K562 (cell line): ENCODE data around the gene C10orf71. TPM values are rescaled to one million over a fixed set of nuclear protein-coding genes. Genes with fewer than 3 reads are reported as not detected.

Experiments
- COPS2 ChIP-seq: fragments of 450-650 bp; conservative IDR thresholded peaks from 2 replicates; pipeline ENCODE4 v1.6.1; 2016; ENCODE audit warnings: mild to moderate bottlenecking, moderate library complexity
- ELK1 ChIP-seq: sonication (generic); formaldehyde crosslinking; IDR thresholded peaks from 2 replicates; pipeline ENCODE4 v1.8.1; 2022; ENCODE audit warnings: missing genetic modification reagents
- PYGO2 ChIP-seq: fragments of 450-650 bp; IDR thresholded peaks from 2 replicates; pipeline ENCODE4 v1.6.1; 2016; ENCODE audit warnings: mild to moderate bottlenecking, missing genetic modification characterization, moderate library complexity, missing compliant biosample characterization
- ZNF232 ChIP-seq: sonication (generic); formaldehyde crosslinking; IDR thresholded peaks from 2 replicates; pipeline ENCODE4 v1.8.0; 2022; ENCODE audit warnings: mild to moderate bottlenecking, missing genetic modification reagents
- ZNF318 ChIP-seq, 2 experiments: fragments of 450-650 bp; IDR thresholded peaks; 2 replicates each; pipeline ENCODE4 v1.6.1; 2016; ENCODE audit warnings: mild to moderate bottlenecking in 2 of 2, borderline replicate concordance in 1 of 2, low read depth in 1 of 2, moderate library complexity in 1 of 2
- polyA plus RNA-seq, 8 experiments: library from polyadenylated mRNA; depleted of rRNA in 4 of 8; stranded (reverse) in 5 of 8; unstranded in 3 of 8; fragments of >200 nt; fragmentation: Nextera tagmentation in 2 of 8; fragmentation: Illumina TruSeq in 1 of 8; extraction: Ambion mirVana in 2 of 8; extraction: Trizol in 1 of 8; gene quantifications; 2 replicates each; pipeline versions ENCODE4 v1.2.1 to v1.2.3, GENCODE V29; 2011 to 2014; ENCODE audit warnings: inconsistent platforms in 1 of 8, missing spikeins in 1 of 8
- total RNA-seq, 7 experiments: library from RNA; depleted of rRNA in 6 of 7; stranded (reverse); fragments of >200 nt in 6 of 7; fragmentation: Illumina TruSeq in 2 of 7; extraction: Trizol in 2 of 7; gene quantifications; 2 replicates each; pipeline versions ENCODE4 v1.2.1 to v1.2.3, GENCODE V29; 2011 to 2021; ENCODE audit warnings: low replicate concordance in 1 of 7
- TF ChIP-seq, protein P1 (sequence below): fragments of 450-650 bp; IDR thresholded peaks from one replicate; pipeline ENCODE4 v1.6.1; 2018; ENCODE audit warnings: mild to moderate bottlenecking, moderate library complexity; ENCODE audit not compliant: partially characterized antibody

Gene C10orf71
- total and polyA plus RNA-seq, 9 of the 15 experiments (the other 6 are each of a cell fraction or from before 2014, with no cell fraction given): 0.06 to 4.5 (median 1.3) TPM

GRCh38 chr10:49276596-49276995, 22.4 kb upstream of the C10orf71 start (continued):
- no peak for TF ChIP-seq ZNF318 (IDR thresholded peaks at IDR 0.05; ENCODE audit: borderline replicate concordance in 1 of 2, low read depth in 1 of 2)
- no peak for TF ChIP-seq ELK1
- TF ChIP-seq ZNF232: no peak
- TF ChIP-seq, protein P1, sequence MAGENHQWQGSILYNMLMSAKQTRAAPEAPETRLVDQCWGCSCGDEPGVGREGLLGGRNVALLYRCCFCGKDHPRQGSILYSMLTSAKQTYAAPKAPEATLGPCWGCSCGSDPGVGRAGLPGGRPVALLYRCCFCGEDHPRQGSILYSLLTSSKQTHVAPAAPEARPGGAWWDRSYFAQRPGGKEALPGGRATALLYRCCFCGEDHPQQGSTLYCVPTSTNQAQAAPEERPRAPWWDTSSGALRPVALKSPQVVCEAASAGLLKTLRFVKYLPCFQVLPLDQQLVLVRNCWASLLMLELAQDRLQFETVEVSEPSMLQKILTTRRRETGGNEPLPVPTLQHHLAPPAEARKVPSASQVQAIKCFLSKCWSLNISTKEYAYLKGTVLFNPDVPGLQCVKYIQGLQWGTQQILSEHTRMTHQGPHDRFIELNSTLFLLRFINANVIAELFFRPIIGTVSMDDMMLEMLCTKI: no peak
- TF ChIP-seq PYGO2: no peak
- TF ChIP-seq COPS2: no peak
